HG03064 (cell line): ENCODE data around the gene FXYD6.
A peak's percentile ranks its signal among the peaks of the same experiment; 100 is the strongest.
"Not testable (repeated sequence)": the region's sequence is repeated elsewhere in the genome, so short reads cannot be mapped to it uniquely, and the experiment has no call there.

ENCODE experiments used
- ATAC-seq: cut with Tn5 transposase; IDR thresholded peaks from one replicate; pipeline ENCODE4 v1.9.1; 2021; ENCODE audit warnings: low read depth; ENCODE audit not compliant: unreplicated experiment

Gene FXYD6

DNA sequence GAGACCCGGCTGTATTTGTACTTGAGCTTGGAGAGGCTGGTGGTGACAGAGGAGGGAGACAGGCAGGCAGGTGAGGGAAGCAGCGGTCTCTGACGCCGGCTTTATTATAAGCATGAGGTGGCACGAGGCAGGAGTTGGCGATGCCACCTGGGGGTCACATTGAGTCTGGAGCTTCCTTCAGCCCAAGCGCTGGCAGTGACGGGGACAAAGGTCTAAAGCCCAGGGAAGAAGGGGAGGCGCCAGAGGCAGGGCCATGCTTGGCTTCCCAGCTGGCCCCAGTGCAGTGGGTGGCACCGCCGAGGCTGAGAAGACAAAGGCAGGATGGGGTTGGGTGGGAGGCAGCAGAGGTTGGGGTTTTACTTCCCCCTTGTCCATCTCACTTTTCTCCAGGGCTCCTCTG lies 56.4 kb downstream of the FXYD6 start:
- no peak for ATAC-seq

DNA sequence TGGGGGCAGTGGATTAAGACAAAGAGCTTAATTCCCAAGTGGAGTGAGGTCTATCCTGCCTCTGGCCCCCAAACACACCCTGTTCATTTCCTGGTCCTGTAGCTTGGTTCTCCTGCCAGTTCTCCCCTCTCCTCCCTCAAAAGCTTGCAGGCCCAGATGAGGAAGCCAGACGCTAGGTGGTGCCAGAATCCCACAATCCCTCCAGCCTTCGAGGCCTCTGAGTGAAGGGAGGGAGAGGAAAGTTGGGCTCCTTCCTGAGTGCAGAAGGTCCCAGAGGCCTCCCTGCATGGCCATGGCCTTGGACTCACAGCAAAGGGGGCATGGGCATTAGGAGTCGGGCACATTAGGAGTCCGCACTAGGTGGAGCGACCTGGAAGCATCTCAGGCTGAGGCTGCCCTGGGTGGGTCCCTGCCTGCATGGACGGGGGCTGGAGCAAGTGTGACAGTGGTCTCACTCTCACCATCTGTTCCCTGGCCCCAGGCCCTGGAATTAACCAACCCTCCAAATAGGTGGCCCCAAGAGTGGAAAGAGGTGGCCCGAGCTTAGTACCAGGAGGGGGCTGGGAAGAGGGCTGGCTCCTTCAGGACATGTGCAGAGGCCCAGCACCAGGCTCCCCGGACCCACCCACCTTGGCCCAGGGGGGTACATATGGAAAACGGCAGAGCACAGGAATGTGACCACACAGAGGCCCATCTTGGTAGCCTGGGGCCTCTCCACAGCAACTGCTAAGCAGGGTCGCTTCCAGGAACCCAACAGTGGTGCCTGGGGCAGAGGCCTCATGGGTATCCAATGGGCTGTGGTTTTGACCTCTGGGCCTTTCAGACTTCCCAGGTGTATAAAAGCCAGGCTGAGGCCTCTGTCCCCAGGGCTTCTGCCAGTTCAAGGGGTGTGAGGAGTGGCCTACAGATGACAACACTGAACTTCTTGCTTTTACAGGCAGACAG lies 57.1 kb downstream of the FXYD6 start:
- ATAC-seq, result no peak

DNA sequence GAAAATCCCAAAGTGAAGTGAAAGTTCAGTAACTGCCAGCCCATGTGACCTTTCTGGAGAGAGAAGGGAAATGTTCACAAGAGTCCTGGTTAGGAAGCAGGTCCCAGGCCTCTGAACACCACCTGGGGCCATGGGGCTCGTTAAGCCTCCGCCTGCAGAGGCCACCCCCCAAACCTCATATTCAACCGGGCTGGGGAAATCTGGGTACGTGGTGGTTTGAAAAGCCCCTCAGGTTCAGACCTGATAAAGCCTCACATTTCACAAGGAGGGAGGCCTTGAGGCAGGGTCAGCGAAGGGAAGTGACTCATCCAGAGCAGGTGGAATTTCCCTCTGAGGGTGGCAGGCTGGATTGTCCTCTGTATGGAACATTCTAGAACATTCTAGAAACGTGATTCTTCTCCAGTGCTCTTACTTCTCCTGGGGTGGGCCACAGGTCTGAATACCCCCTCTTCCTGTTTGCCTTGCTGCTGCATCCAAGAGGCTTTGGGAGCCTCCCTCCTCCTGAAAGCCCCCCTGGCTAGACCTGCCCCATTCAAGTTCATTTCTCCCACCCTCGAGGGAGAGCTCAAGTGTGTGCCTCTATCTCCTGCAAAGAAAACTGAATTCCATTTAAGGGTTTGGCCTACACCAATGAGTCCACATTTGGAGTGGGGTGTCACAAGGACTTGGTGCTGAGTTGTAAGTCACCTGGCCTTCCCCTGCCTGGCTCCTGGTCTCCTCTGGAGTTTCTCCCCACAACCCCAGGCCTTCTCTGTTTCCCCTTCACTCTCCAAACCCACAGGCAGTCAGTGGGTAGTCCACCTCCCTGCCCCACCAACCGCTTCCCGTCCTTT lies 58.2 kb downstream of the FXYD6 start:
- no peak for ATAC-seq

DNA sequence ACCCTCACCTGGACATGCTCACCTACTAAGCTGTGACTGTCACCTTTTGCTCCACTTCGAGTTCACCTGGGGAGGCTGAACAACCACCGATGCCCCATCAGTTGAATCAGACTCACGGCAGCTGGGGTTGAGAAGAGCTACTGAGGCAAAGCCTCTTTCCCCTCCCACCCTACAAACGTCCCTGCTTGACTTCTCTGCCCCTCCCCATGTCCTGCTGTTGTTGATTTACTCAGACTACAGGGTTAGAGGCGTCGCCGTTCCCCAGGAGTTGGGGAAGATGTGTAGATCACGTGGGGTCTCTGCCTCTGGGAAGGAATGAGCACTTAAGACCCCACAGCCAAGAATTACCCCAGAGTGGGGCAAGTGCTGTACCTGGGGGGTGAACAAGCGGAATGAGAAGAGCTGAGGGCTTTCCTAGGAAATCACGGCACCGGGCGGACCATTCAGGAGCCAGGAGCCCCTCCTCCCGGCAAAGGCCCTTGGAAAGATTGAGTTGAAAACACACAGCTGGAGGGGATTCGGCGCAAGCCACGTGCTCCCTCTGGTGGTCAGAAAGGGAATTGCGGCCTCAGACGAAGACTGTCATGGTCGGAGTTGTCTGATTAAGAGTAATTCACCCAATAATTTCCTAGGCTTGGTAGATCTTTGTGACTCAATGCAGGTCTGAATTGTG lies 59.0 kb downstream of the FXYD6 start:
- ATAC-seq, result no peak

DNA sequence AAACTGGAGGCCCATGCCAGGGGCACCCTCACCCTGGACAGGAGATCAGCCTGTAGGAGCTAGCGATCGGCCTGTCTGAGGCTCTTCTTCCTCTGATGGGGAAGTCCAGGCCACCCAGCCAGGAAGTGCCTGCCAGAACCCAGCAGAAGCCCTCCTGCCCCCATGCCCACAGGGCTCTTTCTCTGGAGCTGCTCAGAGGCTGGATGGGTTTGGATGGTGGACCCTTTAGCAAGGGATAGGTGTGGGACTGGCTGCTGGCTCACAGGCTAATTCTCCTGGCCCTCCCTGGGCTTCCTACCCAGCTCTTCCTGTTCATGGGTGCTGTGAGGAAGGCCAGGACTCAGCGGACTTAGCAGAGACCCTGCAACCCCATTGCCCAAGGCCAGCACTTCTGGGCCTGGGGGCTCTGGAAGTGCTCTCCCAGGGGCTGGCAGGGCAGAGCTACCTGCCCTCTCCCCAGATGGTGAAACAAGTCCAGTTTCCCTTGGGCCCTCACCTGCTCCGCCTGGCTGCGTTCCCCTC lies 59.6 kb downstream of the FXYD6 start:
- ATAC-seq, result no peak

DNA sequence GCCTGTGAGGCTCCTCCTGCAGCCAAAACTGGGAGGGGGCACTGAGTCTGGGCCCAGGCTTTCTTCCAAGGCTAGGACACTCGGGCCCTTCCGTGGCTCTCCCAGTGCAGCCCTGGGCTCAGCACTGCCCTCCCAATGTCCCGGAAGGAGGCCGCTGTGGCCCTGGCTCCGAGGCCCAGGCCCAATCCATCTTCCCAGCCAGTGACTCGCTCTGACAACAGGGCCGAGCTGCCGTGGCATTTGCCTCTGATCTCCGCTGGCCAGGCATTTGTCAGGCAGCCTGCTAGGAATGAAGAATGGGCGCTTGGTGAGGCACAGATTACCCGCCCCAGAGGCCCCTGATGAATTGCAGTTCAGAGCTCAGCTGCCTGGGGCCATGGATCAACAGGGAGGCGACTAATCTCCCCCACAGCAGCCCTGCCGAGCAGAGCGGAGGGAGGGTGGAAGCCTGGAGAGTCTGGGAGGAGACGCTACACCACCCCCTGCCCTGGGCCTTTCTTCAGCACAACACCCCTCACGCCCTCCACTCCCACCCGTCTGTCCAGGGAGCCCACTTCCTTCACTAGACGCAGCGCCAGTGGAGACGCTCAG lies 60.2 kb downstream of the FXYD6 start:
- ATAC-seq, result no peak

DNA sequence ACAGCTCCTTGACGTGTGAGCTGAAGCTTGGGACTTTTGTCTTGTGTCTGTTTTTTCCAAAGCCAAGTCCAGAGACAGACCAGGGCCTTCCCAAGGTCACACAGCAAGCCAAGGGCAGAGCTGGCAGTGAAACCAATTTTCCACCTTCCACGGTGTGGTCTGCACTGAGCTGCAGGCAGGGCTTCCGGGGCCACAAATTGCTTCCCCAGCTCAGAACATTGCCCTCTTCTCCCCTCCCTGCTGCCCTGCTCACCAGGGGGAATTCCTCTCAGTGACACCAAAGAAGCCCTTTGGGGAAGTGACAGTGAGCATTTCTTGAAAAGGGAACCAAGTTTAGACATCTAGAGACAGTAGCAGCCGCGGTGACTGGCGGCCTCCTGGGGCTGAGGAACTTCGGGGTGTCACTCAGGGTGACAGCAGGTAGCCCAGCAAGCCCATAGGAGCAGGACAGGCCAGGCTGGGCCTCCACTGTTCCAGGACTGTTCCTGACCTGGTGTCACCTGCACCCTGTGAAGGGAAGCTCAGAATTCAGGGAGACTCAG lies 61.1 kb downstream of the FXYD6 start:
- peak; percentile 47 for ATAC-seq

DNA sequence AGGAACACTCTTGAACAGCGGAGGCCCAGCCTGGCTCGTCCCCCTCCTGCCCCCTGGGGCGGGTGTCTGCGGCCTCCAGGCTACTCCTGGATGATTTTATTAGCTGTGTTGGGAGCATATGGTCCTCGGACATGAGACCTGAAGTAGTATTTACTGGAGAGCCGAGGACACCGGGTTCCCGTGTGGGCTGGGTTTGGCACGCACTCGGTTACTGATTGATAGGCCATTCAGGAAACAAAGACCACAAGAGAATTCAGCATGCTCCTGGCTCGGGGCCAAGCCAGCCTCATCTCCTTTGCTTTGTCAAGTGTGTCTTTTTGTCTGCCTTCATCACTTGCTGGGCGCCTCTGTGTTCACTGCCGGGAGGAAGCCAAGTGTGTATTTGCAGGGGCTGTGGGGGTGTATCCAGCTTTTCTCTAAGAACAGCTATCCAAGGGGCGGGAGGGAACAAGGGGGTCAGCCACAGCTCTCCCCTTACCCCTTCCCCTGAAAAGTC lies 61.6 kb downstream of the FXYD6 start:
- peak; percentile 48 for ATAC-seq

DNA sequence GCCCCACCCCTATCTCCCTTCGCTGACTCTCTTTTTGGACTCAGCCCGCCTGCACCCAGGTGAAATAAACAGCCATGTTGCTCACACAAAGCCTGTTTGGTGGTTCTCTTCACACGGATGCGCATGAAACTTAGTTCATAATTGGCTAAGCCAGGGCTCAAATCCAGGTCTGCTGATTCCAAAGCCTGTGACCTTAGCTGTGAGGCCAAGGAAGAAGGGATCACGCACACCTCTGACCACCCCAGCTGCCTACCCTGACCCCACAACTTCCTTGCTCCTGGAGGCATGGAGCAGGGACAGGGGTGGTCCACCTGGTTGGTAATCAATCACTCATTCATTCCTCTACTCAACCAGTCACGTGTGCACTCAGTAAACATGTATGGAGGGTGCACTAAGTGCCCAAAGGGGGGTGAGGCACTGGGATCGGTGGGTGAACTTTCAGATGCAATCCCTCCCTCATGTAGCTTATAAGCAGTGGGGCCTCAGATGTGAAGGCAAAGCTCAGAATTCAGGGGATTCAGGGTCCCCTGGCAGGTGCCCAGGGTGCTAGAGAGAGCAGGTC lies 62.2 kb downstream of the FXYD6 start:
- no peak for ATAC-seq

DNA sequence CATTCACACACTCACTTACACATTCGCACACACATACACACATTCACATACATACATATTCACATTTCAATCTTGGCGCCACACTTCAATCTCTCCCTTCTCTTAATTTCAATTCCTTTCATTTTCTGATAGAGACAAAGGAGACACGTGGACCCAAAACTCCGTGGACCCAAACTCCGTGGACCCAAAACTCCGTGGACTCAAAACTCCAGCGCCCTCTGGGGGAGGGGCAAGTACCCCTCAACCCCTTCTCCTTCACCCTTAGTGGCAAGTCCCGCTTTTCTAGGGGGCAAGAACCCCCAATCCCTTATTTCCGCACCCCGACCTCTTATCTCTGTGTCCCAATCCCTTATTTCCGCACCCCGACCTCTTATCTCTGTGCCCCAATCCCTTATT lies 66.4 kb downstream of the FXYD6 start:
- not testable (repeated sequence) for ATAC-seq

DNA sequence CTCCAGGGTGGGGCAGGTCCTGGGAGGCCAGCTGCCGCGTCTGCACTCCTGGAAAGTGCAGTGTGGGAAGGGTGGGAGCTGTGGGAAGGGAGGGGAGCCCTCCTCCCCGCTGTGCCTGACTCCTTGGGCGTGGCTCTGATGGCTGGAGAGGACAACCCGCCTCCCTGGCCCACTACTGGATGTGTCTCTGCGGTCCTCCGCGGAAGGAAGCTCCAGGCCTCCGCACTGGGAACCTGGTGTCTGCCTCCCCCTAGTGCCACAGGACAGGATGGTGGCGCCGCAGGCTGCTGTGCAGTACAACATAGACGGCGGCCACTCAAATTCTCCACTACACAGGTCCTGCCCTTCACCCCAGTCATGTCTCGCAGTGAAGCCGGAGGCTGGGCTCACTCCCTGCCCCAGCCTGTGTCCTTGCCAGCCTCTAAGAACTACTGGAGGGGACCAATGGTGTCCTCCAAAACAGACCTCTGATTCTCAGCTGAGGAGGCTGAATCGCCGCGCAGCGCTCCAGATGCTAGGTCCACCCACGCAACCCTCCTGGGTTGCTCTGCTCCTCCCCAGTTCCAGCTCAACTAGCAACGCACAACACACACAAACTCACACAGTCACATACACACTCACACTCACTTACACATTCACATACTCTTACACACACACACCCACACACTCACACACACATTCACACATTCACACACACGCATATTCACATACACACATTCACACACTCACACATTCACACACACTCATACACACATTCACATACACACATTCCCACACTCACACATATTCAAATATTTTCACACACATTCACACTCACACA lies 67.0 kb downstream of the FXYD6 start:
- no peak for ATAC-seq

DNA sequence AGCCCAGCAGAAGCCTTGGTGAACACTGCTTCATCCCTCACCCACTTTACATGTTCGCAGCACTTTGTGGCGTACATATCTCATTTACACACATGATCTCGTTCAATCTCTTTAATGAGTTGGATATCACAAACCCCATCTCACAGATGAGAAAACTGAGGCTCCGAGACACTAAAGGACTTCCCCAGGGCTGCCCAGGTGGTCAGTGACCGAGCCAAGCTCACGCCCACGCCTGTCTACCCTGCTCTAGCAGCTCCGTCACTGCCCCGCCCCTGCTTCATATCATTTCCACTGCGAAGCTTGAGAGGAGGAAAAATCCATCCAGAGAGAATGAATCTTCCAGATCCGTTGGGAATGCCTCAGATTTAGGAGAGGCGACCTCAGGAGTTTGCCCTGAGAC lies 67.7 kb downstream of the FXYD6 start:
- no peak for ATAC-seq

DNA sequence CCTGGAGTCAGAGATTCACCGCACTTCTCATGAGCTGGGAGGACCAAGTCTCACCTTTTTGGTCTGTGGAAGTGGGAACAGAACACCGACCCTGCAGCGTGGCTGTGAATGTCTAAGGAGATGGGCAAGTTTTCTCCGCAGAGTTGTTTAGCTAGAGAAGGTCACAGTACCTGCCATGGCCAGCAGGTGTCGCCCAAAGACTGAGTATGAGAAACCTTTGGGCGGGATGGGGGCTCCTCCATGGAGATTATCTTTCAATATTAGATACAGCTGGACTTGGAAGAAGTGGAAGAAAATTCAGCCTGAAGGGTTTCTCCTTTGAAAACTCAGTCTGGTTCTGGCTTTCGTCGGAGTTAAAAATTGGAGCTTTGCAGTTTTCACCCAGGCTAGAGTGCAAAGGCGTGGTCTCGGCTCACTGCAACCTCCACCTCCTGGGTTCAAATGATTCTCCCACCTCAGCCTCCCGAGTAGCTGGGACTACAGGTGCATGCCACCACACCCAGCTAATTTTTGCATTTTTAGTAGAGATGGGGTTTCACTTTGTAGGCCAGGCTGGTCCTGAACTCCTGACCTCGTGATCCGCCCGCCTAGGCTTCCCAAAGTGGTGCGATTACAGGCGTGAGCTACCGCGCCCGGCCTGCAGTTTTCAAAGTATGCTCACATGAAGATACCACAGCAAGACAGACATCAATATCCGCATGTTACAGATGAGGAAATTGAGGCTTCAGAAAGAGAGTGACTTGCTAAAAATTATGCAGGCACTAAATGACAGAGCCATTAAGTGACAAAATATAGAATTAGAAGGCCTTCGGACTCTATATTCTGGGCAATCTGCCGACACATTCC lies 68.8 kb downstream of the FXYD6 start:
- no peak for ATAC-seq

DNA sequence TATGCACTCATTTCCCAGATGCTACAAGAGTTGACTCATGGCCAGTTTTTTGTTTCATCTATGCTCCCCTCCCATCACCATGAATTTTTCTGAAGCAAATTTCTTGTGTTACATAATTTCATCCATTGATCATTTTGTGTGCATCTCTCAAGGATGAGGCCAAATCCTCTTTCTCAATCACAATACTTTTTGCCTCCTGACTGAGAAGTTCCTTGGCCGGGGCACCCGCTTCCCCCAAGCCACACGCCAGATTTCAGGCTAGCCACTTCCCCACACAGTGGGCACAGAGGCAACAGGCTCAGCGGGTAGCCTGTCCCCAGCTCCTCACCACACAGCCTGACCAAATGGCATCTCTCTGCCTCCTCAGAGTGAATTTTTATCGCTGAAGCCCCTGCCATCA lies 69.6 kb downstream of the FXYD6 start:
- no peak for ATAC-seq

DNA sequence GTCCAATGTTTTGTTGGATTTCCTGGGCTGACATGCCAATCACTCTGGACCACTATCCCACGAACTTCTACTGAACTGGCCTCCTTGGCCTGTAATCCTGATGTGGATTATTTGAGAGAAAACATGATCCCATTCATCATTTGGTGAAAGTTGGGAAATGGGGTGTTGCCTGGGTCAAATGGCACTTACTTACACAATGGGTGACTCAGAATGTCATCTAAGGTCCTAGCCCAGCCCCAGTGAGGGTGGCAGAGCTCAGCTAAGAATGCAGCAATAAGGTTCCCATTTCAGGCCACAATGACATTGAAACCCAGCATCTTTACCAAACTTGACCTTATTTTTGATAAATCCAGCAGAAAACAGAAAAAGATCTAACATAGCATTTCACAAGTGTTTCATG lies 71.4 kb downstream of the FXYD6 start:
- no peak for ATAC-seq

DNA sequence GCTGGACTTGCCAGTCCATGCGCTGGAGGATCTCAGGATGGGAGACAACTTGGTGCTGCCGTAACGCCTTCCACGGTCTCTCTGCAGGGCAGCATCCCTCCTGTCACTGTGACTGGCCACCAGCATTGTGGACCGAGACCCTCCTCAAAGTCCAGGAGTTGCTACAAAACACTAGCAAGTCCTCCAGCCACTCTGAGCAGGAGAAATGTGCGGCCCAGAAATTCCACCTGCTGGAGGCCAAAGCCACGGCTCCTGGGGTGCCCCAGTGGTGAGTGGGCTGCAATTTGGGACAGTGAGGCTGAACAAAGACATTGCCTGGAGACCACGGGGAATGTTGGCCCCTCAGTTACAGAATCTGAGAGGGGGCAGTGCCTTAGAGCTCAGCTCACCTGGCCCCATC lies 72.6 kb downstream of the FXYD6 start:
- no peak for ATAC-seq

DNA sequence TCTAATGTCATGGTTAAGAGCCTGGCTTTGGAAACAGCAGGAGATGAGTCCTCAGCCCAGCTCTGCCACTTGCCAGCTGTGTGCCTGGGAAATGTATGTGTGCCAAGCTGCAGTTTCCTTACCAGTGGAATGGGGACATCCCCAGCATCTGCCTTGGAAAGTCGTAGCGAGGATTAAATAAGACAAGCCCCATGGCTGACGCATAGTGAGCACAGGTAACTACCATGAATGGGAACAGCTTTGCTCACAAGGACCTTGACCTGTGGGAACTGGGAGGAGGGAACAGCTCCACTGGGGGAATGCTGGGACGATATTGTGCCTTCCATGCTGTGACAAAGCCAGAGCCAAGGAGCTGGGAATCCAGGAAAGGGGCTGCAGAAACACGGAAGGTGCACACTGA lies 76.8 kb downstream of the FXYD6 start:
- ATAC-seq, result no peak
